Stimulated activated memory B cell treated with anti-CD40 and anti-IgM and Interleukin-4, amounts not matched to agents 10 μg/mL and 1 μg/mL and 100 μg/mL, for 72 hours (primary cell): ENCODE measurements around the gene SPINDOC.

Experiments
- ATAC-seq: fragments of 150-1000 bp; cut with Tn5 transposase; 2 replicates; pipeline ENCODE4 v1.10.0; 2021
- H3K27ac Mint-ChIP-seq: one replicate; pipeline ENCODE4 v1.8.0; 2022; ENCODE audit warnings: mild to moderate bottlenecking, mixed read lengths
- H3K27me3 Mint-ChIP-seq: one replicate; pipeline ENCODE4 v1.8.0; 2022; ENCODE audit warnings: mixed read lengths
- H3K36me3 Mint-ChIP-seq: one replicate; pipeline ENCODE4 v1.8.0; 2022; ENCODE audit warnings: mixed read lengths
- H3K4me1 Mint-ChIP-seq: one replicate; pipeline ENCODE4 v1.8.0; 2022; ENCODE audit warnings: mixed read lengths
- H3K4me3 Mint-ChIP-seq: one replicate; pipeline ENCODE4 v1.8.0; 2022; ENCODE audit warnings: mild to moderate bottlenecking, moderate library complexity, mixed read lengths
- H3K9me3 Mint-ChIP-seq: one replicate; pipeline ENCODE4 v1.8.0; 2022; ENCODE audit warnings: mixed read lengths

Gene SPINDOC

GRCh38 chr11:63813563-63814382 lies 517 bp downstream of the SPINDOC start:
- H3K9me3 Mint-ChIP-seq = no peaks in the 10 kb centered on the region
- peak; percentile 70 for ATAC-seq

GRCh38 chr11:63814383-63814736 lies 1.1 kb downstream of the SPINDOC start:
- H3K27ac Mint-ChIP-seq = peak overlapping the region; percentile 68
- H3K4me3 Mint-ChIP-seq = peak overlapping the region; percentile 85
- H3K36me3 Mint-ChIP-seq = peaks cover 32% of the 10 kb centered on the region
- no peaks in the 10 kb centered on the region for H3K9me3 Mint-ChIP-seq
- ATAC-seq = no peak
- H3K27me3 Mint-ChIP-seq = no peaks in the 10 kb centered on the region
- H3K4me1 Mint-ChIP-seq = peaks cover 24% of the 10 kb centered on the region

More at GRCh38 chr11:63813563-63814382, 517 bp downstream of the SPINDOC start:
- H3K36me3 Mint-ChIP-seq = peaks cover 26% of the 10 kb centered on the region
- no peaks in the 10 kb centered on the region for H3K27me3 Mint-ChIP-seq
- H3K27ac Mint-ChIP-seq = peak overlapping the region; percentile 68
- H3K4me3 Mint-ChIP-seq = peak overlapping the region; percentile 85
- H3K4me1 Mint-ChIP-seq = peaks cover 24% of the 10 kb centered on the region

DNA sequence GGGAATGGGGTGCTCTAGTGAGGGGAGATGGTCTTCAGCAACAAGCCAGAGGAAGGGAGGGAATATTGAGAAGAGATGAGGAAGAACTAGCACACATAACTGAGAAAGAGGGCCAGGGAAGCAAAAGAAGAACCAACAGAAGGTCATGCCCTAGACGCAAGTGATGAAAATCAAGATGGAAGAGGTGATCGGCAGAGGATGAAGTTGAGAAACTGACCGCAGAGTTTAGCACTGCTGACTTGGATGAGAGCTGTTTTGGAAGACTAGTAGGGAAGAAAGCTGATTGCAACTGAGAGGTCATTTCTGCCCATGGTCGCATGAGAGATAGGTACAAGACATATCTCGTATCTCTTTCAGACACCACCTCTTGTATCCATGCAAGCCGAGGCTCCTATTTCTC lies 2.9 kb downstream of the SPINDOC start:
- Mint-ChIP-seq H3K27ac (no peak overlapping the region), H3K4me1 (peaks cover 24% of the 10 kb centered on the region), H3K27me3 (no peaks in the 10 kb centered on the region), H3K9me3 (no peaks in the 10 kb centered on the region), H3K36me3 (peaks cover 48% of the 10 kb centered on the region), H3K4me3 (no peak overlapping the region)
- ATAC-seq = no peak

GRCh38 chr11:63816732-63817131 lies 3.5 kb downstream of the SPINDOC start:
- Mint-ChIP-seq H3K9me3 (no peaks in the 10 kb centered on the region), H3K27me3 (no peaks in the 10 kb centered on the region), H3K27ac (no peak overlapping the region), H3K36me3 (peaks cover 54% of the 10 kb centered on the region), H3K4me1 (peaks cover 24% of the 10 kb centered on the region), H3K4me3 (no peak overlapping the region)
- ATAC-seq = no peak

DNA sequence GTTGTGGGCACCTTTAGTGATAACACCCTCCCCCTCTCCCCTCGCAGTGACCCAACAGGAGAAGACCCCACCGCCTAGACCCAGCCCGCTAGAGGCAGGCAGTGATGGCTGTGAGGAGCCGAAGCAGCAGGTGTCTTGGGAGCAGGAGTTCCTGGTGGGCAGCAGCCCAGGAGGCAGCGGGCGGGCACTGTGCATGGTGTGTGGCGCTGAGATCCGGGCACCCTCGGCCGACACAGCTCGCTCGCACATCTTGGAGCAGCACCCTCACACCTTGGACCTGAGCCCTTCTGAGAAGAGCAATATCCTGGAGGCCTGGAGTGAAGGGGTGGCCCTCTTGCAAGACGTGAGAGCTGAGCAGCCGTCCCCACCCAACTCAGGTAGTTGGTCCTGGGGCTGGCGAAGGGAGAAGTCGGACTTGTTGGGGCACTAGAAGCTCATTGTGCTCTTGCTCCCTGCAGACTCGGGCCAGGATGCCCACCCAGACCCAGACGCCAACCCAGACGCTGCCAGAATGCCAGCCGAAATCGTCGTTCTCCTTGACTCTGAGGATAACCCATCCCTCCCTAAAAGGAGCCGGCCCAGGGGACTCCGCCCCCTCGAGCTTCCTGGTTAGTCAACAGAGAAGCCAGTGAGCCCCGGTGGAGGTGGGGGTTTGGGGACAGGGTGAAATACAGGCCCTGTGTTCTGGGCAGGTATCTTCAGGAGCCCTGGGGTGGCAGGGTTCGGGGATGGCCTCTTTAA lies 4.7 kb downstream of the SPINDOC start:
- H3K27me3 Mint-ChIP-seq = no peaks in the 10 kb centered on the region
- H3K4me3 Mint-ChIP-seq = no peak overlapping the region
- no peaks in the 10 kb centered on the region for H3K9me3 Mint-ChIP-seq
- peaks cover 61% of the 10 kb centered on the region for H3K36me3 Mint-ChIP-seq
- ATAC-seq = no peak
- H3K27ac Mint-ChIP-seq = no peak overlapping the region
- H3K4me1 Mint-ChIP-seq = peaks cover 24% of the 10 kb centered on the region

DNA sequence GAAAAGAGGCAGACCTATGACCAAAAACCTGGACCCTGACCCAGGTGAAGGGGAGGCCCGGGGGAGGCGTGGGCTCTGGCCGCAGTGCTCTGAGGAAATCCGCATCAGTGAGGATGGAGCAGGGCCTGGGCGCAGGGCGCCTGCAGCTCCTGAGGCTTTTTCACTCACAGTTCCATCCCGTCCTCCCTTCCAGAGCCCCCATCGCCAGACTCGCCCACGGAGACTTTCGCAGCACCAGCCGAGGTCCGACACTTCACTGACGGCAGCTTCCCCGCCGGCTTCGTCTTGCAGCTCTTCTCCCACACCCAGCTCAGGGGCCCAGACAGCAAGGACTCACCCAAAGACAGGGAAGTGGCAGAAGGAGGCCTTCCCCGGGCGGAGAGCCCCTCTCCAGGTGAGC lies 5.4 kb downstream of the SPINDOC start:
- Mint-ChIP-seq H3K4me1 (peaks cover 24% of the 10 kb centered on the region), H3K27ac (no peak overlapping the region), H3K27me3 (no peaks in the 10 kb centered on the region), H3K4me3 (no peak overlapping the region), H3K36me3 (peaks cover 68% of the 10 kb centered on the region), H3K9me3 (no peaks in the 10 kb centered on the region)
- no peak for ATAC-seq

DNA sequence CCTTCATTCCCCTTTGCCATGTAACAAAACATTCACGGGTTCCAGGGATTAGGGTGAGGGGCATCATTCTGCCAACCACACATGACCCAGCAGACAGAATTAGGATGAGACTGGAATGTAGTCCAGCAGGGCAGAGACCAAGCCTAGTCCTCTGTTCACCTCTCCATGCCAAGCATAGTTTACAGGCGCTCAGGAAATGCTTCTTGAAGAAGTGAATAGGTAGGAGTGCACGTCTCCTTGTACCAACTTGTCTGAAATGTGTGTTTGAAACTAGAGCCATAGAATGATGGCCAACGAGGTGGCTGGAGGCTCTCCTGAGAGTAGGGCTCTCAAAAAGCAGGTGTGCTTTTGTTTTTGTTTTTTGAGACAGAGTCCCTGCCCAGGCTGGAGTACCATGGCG lies 8.2 kb downstream of the SPINDOC start:
- no peak overlapping the region for H3K27ac Mint-ChIP-seq
- H3K4me1 Mint-ChIP-seq = no peaks in the 10 kb centered on the region
- no peak for ATAC-seq
- H3K4me3 Mint-ChIP-seq = no peak overlapping the region
- no peaks in the 10 kb centered on the region for H3K9me3 Mint-ChIP-seq
- no peaks in the 10 kb centered on the region for H3K27me3 Mint-ChIP-seq
- peaks cover 76% of the 10 kb centered on the region for H3K36me3 Mint-ChIP-seq

DNA sequence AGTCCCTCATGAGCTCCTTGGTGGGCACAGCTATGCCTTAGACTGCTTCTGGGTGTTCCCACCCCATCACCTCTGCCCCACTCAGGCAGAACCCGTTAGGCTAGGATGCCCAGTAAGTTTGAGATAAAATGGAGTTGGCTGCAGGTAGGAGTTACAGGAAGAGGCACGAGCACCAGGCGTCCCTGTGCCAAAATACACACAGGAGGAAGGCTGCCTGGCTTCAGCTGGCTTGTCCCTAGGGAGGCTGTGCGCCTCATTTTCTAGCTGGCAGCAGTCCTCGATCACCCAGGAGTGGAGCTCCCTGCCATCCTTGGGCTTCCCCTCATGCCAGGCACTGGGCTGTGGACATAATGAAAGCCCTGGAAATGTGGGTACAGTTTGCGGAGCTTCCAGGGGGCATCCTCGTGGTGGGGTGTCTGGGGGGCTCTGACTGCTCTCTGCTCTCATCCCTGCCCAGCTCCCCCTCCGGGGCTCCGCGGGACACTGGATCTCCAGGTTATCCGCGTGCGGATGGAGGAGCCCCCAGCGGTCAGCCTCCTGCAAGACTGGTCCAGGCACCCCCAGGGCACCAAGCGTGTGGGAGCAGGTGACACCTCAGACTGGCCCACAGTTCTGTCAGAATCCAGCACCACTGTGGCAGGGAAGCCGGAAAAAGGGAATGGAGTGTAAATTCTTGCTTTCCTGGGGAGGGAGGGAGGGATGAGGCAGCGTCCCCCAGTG lies 13.4 kb downstream of the SPINDOC start:
- no peak for ATAC-seq
- no peak overlapping the region for H3K27ac Mint-ChIP-seq
- no peak overlapping the region for H3K4me3 Mint-ChIP-seq
- H3K36me3 Mint-ChIP-seq = peaks cover 45% of the 10 kb centered on the region
- H3K9me3 Mint-ChIP-seq = no peaks in the 10 kb centered on the region
- no peaks in the 10 kb centered on the region for H3K27me3 Mint-ChIP-seq
- no peaks in the 10 kb centered on the region for H3K4me1 Mint-ChIP-seq

- Mint-ChIP-seq H3K9me3 (no peaks in the 10 kb centered on the region), H3K36me3 (peaks cover 17% of the 10 kb centered on the region), H3K27ac (no peak overlapping the region), H3K27me3 (no peaks in the 10 kb centered on the region), H3K4me1 (peaks cover 8% of the 10 kb centered on the region), H3K4me3 (no peak overlapping the region)
- no peak for ATAC-seq
Measured at GRCh38 chr11:63829823-63830489, 16.7 kb downstream of the SPINDOC start.

DNA sequence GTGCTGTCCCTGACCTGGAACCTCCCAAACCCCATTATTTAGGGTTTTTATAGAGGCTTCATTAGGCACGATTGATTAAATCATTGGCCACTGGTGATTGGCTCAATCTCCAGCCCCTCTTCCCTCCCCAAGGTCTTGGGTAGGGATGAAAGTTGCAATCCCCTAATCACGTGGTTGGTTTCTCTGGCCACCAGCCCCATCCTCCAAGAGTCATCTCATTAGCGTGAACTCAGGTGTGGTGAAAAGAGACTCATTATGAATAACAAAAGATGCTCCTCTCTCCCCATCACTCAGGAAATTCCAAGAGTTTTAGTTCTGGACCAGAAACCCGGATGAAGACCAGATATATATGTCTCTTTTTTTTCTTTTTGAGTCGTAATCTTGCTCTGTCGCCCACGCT lies 18.1 kb downstream of the SPINDOC start:
- Mint-ChIP-seq H3K27me3 (no peaks in the 10 kb centered on the region), H3K36me3 (peaks cover 7% of the 10 kb centered on the region), H3K27ac (no peak overlapping the region), H3K9me3 (no peaks in the 10 kb centered on the region), H3K4me1 (peaks cover 8% of the 10 kb centered on the region), H3K4me3 (no peak overlapping the region)
- no peak for ATAC-seq

DNA sequence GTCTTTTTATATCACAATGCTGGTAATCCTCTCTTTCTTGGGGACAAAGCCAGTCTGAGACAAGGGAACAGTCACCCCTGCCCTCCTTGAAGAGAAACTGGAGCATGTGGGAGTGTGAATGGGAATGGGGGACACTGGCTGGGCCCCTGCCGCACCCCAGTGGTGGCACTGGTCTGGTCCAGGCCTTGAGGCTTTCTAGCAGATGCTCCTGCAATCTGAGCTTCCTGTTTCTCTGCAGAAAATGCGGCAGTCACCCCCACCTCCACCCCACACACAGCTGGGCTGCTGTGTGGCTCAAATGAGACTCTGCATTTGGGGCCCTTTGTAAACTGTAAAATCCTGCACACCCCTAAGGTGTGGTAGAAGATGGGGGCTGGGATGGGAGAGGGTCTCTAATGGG lies 19.1 kb downstream of the SPINDOC start:
- Mint-ChIP-seq H3K27me3 (no peaks in the 10 kb centered on the region), H3K4me1 (peaks cover 15% of the 10 kb centered on the region), H3K9me3 (no peaks in the 10 kb centered on the region), H3K36me3 (peaks cover 4% of the 10 kb centered on the region), H3K4me3 (no peak overlapping the region), H3K27ac (peak overlapping the region; percentile 31)
- ATAC-seq = no peak

DNA sequence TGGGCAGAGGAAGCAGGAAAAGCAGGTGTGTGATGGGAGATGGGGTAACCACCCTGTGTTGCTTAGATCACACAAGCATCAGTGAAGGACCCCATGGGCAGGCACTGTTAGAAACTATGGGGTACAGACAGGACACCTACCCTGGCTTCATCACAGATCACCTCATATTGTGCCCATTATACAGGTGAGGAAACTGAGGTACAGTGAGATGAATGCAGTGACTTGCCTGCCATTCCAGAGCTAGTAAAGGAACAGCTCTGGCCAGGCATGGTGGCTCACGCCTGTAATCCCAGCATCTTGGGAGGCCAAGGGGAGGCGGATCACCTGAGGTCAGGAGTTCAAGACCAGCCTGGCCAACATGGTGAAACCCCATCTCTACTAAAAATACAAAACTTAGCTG lies 19.8 kb downstream of the SPINDOC start:
- Mint-ChIP-seq H3K4me1 (peaks cover 22% of the 10 kb centered on the region), H3K27ac (peak overlapping the region; percentile 31), H3K36me3 (no peaks in the 10 kb centered on the region), H3K4me3 (no peak overlapping the region), H3K27me3 (no peaks in the 10 kb centered on the region), H3K9me3 (no peaks in the 10 kb centered on the region)
- ATAC-seq = no peak

DNA sequence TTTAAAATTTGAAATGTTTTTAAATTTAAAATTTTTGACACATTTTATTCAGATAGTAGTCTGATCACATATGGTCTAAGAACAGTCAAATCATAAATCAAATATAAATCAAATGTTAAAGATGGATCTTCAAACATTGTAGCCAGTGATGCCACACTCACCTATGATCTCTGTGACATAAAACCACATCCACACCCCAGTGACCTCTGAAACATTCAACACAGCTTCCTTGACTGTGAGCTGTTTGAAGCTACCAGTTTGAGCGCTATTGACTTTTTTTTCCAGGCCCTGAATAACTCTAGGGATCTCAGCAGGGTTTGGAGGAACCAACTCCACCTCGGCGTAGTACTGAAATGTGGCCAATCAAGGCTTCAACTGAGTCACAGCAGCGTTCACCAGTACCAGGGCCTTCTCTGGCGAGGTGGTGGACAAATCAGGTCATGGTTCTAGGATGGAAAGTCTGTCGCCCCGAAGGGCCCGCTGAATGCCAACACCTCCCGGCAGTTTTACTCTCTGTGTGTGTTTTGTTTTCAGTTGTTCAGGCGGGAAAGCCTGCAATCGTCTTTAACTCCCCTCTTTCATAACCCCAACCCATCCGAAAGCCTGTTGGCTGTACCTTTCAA lies 21.4 kb downstream of the SPINDOC start:
- peaks cover 26% of the 10 kb centered on the region for H3K4me1 Mint-ChIP-seq
- H3K27ac Mint-ChIP-seq = no peak overlapping the region
- no peaks in the 10 kb centered on the region for H3K27me3 Mint-ChIP-seq
- H3K9me3 Mint-ChIP-seq = no peaks in the 10 kb centered on the region
- no peak for ATAC-seq
- peaks cover 2% of the 10 kb centered on the region for H3K36me3 Mint-ChIP-seq
- no peak overlapping the region for H3K4me3 Mint-ChIP-seq

DNA sequence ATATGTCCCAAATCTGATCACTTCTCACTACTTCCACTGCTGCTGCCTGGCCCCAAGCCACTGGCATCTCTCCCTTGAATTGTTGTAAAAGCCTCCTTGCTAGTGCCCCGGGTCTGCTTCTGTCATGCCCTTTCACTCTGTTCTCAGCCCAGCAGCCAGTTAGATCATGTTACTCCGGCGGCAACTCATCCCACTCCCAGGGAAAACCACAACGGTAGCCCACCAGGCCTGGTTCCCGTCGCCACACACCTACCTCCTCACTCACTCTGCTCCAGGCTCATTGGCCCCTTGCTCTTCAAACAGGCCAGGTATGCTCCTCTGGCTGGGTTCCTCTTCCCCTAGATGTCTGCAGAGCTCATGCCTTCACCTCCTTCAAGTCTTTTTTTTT lies 21.9 kb downstream of the SPINDOC start:
- Mint-ChIP-seq H3K9me3 (no peaks in the 10 kb centered on the region), H3K4me1 (peaks cover 31% of the 10 kb centered on the region), H3K36me3 (peaks cover 7% of the 10 kb centered on the region), H3K27ac (no peak overlapping the region), H3K4me3 (no peak overlapping the region), H3K27me3 (no peaks in the 10 kb centered on the region)
- ATAC-seq = no peak
